HG03097 (cell line): ENCODE measurements around the gene CDCP1.
"Not testable (repeated sequence)": the region's sequence is repeated elsewhere in the genome, so short reads cannot be mapped to it uniquely, and the experiment has no call there.

Experiments
- ATAC-seq: cut with Tn5 transposase; IDR thresholded peaks from one replicate; pipeline ENCODE4 v1.9.1; 2021; ENCODE audit not compliant: unreplicated experiment, low FRiP score

The CDCP1 gene

DNA sequence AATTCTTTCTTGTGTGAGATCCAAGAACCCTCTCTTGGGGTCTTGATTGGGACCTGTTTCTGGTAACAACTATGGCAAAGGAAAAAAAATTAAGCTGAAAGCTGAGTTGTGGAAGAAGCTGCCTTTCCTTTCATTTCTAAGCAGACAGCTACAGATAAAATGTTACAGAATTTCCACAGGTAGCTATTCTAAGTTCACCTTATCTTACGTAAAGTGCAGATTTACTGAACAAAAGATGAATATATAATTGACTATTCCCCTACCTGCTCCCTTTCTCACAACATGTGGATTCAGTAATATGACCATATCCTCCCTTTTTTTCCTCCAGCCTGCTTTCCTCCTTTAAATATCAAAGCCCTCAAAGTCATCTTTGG lies 83.5 kb downstream of the CDCP1 start:
- ATAC-seq, result no peak

DNA sequence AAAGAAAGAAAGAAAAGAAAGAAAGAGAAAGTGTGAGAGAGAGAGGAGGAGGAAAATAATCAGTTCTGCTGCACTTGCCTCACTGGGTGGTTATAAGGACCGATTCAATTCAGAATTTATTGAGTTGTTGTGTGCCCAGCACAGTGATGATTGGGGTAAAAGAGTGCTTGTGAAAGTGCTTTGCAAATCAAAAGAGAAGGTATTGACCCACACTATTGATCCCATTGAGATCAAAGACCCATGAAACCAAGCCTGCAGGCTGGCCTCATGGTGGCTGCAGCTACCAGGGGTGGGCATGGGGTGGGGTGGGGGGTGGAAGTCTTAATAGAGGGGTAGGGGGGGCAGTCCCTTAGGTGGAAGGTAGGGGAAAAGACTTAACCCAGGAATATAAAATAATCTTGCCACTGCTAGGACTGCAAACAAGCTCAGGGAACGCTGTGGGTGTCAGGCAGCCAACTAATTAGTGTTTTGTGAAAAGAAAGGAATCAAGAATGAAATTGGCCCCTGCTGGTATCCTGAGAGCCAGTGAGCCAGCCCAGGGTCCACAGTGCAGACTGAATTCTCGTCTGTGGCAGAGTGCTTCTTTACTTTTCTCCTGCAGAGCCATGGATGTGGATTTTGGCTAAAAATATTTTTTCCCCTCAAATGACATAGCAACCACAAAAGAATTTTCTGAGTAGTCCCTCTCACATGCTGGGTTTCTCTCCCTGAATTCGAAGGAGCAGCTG lies 85.8 kb downstream of the CDCP1 start:
- ATAC-seq, result no peak

DNA sequence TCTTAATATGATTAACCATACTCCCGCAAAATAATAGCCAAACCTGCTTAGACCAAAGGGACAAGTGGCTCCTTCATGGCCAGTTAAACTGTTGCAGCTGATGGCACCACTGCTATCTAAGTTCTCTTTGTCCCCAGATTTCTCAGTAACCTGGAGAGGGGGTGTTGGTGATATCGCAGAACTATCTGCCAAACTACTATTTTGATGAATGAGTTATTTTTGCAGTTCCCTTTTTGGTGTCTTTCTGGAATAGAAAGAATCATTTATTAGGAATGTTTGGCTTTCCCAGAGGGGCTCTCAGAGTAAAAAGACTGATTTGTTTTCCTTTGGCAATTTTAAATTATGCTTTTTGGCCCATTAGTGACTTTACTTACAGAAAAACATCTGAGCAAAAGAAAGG lies 87.0 kb downstream of the CDCP1 start:
- no peak for ATAC-seq

DNA sequence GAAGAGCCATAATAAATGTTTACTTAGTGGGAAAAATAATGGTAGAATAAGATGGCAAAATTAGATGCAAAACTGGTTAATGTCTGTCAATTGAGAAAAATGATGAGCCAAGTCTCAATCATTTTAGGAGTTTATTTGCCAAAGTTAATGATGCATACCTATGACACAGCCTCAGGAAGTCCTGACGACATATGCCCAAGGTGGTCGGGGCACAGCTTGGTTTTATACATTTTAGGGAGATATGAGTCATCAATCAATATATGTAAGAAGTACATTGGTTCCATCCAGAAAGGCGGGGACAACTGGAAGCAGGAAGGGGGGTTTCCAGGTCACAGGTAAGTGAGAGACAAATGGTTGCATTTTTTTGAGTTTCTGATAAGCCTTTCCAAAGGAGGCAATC lies 88.6 kb downstream of the CDCP1 start:
- no peak for ATAC-seq

DNA sequence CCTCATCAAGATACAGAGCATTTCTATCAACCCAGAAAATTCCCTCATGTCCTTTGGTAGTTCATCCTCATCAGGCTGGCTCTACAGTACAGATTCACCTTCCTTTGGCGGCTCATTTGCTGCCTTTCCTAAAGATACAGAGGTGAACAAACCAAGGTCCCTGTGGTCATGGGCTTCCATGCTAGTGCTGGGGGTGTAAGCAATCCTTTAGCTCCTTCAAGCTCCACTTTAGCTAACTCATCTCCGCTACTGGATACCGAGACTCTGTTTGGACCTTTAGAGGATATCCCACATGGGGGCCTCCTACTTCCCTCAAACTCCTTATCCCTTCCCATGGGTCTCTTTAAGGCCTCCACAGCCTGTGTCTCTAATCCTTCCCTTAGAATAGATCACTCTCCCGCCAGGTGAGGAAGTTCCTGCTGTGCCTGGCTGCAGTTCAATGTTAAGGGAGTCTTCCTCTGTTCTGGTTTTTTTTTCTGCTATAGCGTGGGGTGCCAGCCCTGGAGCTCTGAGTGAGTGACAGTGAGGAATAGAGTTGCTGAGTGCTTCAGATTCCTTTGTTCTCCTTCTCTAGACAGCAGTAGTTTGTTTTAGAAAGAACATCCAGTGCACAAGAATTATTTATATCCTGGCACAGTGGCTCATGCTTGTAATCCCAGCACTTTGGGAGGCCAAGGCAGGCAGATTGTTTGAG lies 89.4 kb downstream of the CDCP1 start:
- ATAC-seq, result no peak

DNA sequence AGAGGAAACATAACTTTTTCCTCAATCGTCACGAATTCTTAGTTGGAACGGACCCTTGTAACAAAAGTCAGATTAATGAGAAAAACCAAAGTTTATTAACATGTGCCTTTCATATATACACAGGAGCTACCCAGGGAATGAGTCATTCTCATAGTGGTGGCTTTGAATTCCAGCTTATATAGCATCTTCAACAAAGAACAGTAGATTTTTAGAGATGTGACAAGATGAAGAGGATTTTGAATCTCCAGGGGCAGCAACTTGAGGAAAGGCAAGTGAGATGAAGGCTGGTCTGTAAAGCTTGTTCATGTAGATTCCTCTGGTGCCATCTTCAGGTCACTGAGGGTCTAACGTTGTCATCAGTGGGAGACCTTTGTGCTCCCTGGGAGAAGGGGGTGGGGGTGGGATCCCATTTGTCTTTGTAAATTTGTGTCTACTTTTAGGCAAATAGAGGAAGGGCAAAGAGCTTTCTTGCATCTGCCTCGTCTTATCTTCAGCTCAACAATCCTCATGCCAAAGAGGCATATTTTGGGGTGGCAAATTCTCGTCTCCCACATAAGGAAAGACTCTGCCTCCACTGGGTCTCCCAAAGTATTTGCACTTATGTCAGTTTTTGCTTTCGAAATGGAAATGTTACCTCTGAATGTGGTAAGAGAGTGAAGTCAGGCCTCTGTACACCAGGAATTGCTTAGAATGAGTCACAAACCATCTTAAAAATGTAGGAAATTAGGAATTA lies 90.6 kb downstream of the CDCP1 start:
- no peak for ATAC-seq

DNA sequence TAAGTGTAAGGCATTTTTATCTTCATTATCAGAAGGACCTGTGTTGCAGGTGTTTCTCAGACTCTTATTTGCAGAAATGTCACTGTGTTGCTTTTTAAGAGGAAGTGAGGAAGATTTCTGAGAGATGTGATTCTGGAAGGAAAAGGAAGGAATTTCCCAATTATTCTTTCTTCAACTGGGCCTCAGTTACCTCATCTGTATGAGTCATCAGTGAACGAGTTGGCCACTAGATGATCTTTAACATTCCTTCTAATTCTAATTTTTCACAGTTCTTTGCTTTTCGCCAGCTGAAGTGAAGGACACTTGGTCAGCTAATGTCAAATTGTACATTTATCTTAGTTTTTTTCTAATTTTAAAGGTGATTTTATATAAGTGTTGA lies 91.2 kb downstream of the CDCP1 start:
- no peak for ATAC-seq

DNA sequence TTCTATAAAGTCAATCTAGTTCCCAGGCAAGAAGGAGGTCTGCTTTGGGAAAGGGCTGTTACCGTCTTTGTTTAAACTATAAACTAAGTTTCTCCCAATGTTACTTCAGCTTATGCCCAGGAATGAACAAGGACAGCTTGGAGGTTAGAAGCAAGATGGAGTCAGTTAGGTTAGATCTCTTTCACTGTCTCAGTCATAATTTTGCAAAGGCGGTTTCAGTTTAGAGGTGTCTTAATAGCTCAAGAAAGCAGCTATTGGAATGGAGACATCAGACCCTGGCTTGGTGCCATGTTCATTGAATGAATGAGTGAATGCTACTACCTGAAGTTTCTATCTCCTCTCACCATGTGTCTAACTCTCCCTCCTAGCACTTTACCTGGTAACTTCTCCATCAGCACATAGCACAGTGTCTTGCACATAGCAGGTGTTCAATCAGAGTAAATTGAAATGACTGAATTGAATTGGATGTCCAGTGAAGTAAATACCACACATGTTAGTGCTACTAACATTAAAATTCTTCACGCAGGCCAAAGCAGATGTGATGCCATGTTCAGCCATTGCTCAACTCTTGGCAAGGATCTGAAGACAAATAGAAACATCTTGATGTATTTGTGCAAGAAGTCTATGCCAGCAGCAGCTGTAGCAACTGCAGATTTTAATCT lies 91.9 kb downstream of the CDCP1 start:
- no peak for ATAC-seq

DNA sequence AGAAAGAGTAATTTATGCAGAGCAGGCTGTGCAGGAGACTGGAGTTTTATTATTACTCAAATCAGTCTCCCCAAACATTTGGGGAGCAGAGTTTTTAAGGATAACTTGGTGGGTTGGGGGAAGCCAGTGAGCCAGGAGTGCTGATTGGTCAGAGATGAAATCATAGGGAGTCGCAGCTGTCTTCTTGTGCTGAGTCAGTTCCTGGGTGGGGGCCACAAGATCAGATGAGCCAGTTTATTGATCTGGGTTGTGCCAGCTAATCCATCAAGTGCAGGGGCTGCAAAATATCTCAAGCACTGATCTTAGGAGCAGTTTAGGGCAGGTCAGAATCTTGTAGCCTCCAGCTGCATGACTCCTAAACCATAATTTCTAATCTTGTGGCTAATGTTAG lies 92.4 kb downstream of the CDCP1 start:
- not testable (repeated sequence) for ATAC-seq

DNA sequence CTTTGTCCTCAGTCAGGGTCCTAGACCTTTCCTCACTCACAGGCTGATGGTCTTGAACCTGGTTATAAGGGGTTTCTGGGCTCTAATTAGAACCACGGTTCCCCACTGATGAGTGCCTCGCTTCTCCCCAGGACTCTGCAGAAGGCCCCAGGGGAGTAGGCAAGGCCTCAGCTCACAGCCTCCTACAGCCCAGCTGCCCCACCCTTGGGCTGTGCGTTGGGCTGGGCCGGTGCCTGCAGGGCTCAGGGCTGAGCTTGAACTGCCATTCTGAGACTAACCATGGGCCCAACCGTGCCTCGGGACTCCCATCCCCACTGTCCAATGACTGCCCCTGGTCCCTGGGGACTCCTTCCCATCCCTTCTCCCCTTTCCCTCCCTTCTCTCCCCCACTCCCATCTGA lies 94.5 kb downstream of the CDCP1 start:
- ATAC-seq, result no peak

DNA sequence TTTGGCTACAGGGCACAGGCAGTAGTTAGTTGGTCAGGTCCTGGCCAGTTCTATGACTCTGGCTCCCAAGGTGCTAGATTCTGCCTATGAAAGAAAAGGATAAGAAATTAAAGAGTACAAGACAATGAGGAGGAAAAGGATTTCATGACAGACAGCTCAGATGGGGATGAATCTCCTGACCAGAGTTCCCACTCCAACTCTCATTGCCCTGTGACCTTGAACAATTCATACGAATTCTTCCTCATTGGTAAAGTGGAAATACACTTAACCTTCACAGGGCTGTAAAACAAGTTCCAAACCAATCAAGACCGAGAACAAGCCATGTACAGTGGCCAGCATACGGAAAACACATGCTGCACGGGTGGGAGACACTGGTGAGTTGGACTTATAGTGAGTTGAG lies 96.4 kb downstream of the CDCP1 start:
- no peak for ATAC-seq

DNA sequence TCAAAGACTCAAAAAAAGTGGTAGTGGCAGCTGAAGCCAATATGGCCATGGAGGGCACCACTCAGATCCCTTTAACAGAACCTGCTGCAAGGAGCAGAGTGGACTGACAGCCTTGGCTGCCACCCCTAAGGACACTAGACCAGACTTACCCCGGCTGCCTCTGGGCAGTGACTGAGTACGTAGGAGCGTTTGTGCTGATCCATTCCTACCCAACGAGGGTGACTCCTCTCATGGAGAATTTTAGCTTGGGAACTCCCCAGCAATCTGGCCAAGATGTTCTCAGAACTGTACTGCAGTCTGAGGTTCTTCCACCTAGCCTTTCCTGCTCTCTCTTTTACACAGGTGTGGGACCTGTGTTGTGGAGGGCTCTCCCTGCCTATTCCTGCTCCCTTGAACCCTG lies 97.9 kb downstream of the CDCP1 start:
- no peak for ATAC-seq

DNA sequence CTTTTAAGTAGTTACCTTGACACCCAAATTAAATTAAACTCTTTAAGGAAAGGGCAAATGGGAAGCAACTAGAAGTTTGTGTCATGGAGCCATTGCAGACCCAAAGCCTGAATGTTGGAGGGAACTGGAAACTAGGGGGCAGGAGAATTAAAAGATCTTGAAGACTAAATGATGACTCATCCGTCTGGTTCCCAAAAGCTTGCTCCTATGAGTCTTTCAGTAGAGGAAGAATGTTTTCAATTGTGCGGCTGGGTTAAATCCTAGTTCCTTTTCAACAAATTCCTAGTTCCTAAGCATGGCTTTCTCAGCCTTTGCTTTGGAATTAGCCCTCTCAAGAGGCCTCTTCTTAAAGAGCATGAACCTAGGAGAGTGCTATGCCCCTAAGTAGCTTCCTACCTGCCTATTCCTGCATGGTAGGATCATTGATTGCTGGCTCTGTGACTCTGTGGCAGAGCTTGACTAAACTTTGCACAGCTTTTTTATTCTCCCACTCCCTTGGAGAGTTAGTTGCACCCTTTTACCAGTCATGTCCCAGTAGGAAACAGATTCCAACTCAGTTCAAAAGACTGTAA lies 102.4 kb downstream of the CDCP1 start:
- ATAC-seq, result no peak

DNA sequence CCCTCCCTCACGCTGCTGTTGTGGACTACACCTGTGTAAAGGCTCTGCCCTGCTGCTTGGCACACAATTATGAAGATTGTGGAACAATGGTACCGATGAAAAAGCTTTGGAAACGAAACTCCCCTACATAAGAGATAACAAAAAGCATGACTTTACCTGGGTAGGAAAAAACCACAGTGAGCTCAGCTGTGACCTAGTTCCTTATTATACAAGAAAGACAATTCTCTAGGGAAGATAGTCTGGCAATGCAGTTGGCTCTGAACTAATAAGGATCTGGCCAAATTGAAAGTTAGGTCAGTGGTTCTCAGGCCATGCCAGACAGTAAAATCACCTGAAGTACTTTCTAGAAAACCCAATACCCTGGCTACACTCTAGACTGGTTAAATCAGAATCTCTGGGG lies 104.0 kb downstream of the CDCP1 start:
- no peak for ATAC-seq

DNA sequence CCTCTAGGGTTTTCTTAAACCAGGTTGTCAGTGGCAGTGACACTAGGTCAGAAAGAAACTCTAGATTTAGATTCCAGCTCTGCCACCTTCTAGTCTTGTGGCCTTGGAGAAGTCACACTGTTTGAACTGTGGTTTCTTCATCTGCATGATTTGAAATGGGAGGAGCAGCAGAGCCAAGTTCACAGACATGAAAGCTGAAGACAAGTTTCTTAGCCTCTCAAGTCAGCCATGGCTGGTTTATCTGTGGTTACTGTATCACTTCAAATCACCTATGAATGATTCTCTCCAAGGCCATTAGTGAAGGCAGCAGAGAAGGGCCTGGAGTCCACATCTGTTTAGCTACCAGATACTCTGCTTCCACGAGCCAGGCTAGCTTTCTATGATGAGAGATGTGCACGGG lies 104.5 kb downstream of the CDCP1 start:
- ATAC-seq, result no peak

DNA sequence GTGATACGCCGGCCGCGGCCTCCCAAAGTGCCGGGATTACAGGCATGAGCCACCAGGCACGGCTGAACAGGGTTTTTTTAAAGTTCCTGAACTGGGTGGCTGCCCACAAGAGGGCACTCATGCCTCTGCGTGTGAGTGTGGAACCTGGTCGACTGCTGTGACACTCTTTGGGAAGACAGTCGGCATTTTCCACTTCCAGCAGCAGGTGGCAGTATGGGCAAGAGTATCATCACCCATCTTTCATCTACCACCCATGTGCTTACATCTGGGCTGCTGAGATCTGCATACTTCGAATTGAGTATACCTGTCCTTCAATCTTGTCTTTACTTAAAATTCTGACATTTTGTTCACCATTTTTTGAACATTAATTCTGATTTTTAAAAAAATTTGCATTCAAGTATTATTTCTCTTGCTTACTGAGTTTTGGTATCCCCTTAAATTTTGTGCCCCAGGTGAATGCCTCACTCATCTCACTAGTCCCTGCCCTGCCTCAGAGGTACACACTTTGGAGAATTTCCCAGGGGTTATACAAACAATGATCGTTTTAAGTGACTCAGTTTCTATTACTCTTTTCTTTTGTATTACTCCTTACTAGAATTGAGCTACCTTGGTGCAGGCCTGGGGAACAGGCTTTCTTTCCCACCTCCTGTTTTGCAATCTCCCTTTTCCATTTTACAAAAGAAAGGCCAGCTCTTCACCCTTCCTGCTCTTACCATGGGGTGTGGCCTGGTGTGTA lies 108.3 kb downstream of the CDCP1 start:
- ATAC-seq, result no peak

DNA sequence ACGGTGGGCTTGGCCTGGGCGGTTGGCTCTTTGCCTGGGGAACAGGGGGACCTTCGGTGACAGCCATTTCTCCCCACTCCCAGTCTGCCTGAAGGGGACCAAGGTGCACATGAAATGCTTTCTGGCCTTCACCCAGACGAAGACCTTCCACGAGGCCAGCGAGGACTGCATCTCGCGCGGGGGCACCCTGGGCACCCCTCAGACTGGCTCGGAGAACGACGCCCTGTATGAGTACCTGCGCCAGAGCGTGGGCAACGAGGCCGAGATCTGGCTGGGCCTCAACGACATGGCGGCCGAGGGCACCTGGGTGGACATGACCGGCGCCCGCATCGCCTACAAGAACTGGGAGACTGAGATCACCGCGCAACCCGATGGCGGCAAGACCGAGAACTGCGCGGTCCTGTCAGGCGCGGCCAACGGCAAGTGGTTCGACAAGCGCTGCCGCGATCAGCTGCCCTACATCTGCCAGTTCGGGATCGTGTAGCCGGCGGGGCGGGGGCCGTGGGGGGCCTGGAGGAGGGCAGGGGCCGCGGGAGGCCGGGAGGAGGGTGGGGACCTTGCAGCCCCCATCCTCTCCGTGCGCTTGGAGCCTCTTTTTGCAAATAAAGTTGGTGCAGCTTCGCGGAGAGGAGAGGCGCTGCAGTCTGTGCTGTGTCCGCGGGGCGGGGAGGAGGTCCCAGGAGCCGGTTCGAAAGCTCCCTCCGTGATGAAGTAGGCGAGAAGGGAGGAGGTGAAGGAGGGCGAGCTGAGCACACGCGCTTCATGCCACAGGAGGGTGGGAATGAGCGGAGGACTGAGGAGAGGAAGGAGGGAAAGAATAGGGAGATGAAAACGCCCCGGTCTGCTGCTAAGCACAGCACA lies 110.5 kb downstream of the CDCP1 start:
- no peak for ATAC-seq

DNA sequence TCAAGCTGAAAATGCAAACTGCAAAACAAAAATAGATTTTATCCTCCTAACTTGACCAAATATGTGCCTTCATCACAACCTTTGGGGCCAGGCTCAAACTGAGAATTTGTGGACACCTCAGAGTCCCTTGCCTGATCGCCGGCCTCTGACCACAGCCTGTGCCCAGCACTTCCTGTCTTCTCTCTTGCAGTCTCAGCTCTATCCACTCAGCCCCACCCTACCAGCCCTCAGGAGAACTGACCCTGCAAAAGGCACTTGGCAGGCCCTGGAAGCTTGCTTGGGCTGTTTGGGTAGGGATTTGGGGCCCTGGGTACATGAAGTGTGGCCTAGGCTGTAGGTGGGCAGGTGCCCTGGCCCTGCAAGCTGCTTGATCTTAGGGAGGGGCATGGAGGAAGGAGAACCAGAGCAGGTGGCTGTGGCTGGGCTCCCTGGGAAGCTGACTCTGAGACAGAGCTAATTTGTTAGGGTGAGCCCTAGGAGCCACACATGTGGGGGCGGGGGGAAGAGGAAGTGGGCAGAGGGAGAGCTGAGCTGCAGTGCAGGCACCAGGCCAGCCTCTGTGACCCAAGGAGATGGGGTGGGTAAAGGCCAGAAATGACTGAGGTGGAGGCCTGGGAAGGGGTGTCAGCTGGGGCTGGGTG lies 111.4 kb downstream of the CDCP1 start:
- ATAC-seq, result no peak

DNA sequence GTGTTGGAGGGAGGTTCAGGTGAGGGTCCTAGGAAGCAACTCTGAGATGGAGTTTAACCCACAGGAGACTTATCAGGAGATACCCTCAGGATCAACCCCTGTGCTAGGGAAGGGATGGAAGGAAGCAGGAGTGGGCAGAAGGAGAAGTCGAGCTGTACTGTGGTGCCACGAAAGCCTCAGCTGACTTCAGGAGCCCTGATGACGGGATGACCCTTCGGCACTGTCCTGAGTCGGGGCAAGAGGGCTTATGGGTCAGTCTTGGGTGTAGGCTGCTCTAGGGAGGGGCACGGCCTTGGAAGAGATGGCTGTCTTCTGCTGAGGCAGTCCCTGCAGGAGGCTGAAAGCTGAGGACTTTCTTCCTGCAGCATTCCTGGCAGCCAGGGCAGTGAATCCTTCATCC lies 112.4 kb downstream of the CDCP1 start:
- no peak for ATAC-seq
